HG02973 (cell line): ENCODE results near the gene TAS2R20.
A peak's percentile ranks its signal among the peaks of the same experiment; 100 is the strongest.
"Not testable (repeated sequence)": the region's sequence is repeated elsewhere in the genome, so short reads cannot be mapped to it uniquely, and the experiment has no call there.

Source experiments
- ATAC-seq: cut with Tn5 transposase; IDR thresholded peaks from one replicate; pipeline ENCODE4 v1.9.1; 2021; ENCODE audit warnings: moderate library complexity; ENCODE audit not compliant: unreplicated experiment

TAS2R20 gene

GRCh38 chr12:10998204-10998603, at the start of gene TAS2R20:
Gene TAS2R20 (minus strand): TSS chr12:10998304. CDS start chr12:10997875, 429 bp downstream.
- ATAC-seq: no peak

GRCh38 chr12:11041366-11041765, 43.3 kb upstream of the TAS2R20 start:
- not testable (repeated sequence) for ATAC-seq

GRCh38 chr12:11040162-11040561, 42.1 kb upstream of the TAS2R20 start:
- ATAC-seq: no peak

GRCh38 chr12:11039171-11039570, 41.1 kb upstream of the TAS2R20 start:
- no peak for ATAC-seq

GRCh38 chr12:11033959-11034358, 35.9 kb upstream of the TAS2R20 start:
- ATAC-seq: peak; percentile 51

- no peak for ATAC-seq
Measured at GRCh38 chr12:11031307-11031706, 33.2 kb upstream of the TAS2R20 start, which contains the start of gene TAS2R31. Gene TAS2R31 (minus strand): TSS chr12:11031407. CDS start chr12:11031335, 72 bp downstream.

- ATAC-seq: no peak
Measured at GRCh38 chr12:11026118-11026517, 28.0 kb upstream of the TAS2R20 start.

GRCh38 chr12:11023387-11023786, 25.3 kb upstream of the TAS2R20 start:
- no peak for ATAC-seq

GRCh38 chr12:11022520-11022919, 24.4 kb upstream of the TAS2R20 start, which contains the start of gene TAS2R19:
Gene TAS2R19 (minus strand): TSS chr12:11022620. CDS start chr12:11022571, 49 bp downstream.
- no peak for ATAC-seq

- no peak for ATAC-seq
Measured at GRCh38 chr12:11016937-11017336, 18.8 kb upstream of the TAS2R20 start.

GRCh38 chr12:11015775-11016430, 17.8 kb upstream of the TAS2R20 start:
- ATAC-seq: no peak

GRCh38 chr12:11014234-11014633, 16.1 kb upstream of the TAS2R20 start:
- no peak for ATAC-seq

GRCh38 chr12:11007608-11008007, 9.5 kb upstream of the TAS2R20 start:
- no peak for ATAC-seq

GRCh38 chr12:10994307-10994706, 3.8 kb downstream of the TAS2R20 start:
- no peak for ATAC-seq

- ATAC-seq: no peak
Measured at GRCh38 chr12:10989107-10989506, 9.0 kb downstream of the TAS2R20 start.

- no peak for ATAC-seq
Measured at GRCh38 chr12:10986812-10987211, 11.3 kb downstream of the TAS2R20 start, which contains the start of gene TAS2R50. Gene TAS2R50 (minus strand): TSS chr12:10986912. CDS start chr12:10986860, 52 bp downstream.

GRCh38 chr12:10982244-10982643, 15.9 kb downstream of the TAS2R20 start:
- ATAC-seq: no peak

GRCh38 chr12:10974965-10975364, 23.1 kb downstream of the TAS2R20 start:
- no peak for ATAC-seq

GRCh38 chr12:10968765-10969456, 29.2 kb downstream of the TAS2R20 start:
- ATAC-seq: no peak

- ATAC-seq: no peak
Measured at GRCh38 chr12:10967409-10967808, 30.7 kb downstream of the TAS2R20 start.

- no peak for ATAC-seq
Measured at GRCh38 chr12:10966314-10966713, 31.8 kb downstream of the TAS2R20 start.

GRCh38 chr12:10965476-10965875, 32.6 kb downstream of the TAS2R20 start:
- no peak for ATAC-seq
